Measurements from ENCODE around the gene RPS24. TPM values are rescaled to one million over a fixed set of nuclear protein-coding genes. Genes with fewer than 3 reads are reported as not detected.
"Not testable (repeated sequence)": the region's sequence is repeated elsewhere in the genome, so short reads cannot be mapped to it uniquely, and the experiment has no call there.

The RPS24 gene
- total RNA-seq, 1 donor from 2014 or later, result 691 TPM

- Mint-ChIP-seq H3K4me1 (ENCODE audit: low read depth, unreplicated experiment) (peaks cover 3% of the 10 kb centered on the region), H3K27me3 (ENCODE audit: unreplicated experiment) (peaks cover 2% of the 10 kb centered on the region), H3K9me3 (ENCODE audit: unreplicated experiment) (peaks cover 2% of the 10 kb centered on the region), H3K36me3 (ENCODE audit: unreplicated experiment) (no peaks in the 10 kb centered on the region), H3K4me3 (ENCODE audit: unreplicated experiment) (no peak overlapping the region), H3K27ac (ENCODE audit: unreplicated experiment) (no peak overlapping the region)
- no peak for DNase-seq
- no peak for TF ChIP-seq CTCF (IDR thresholded peaks at IDR 0.05; ENCODE audit: partially characterized antibody, unreplicated experiment)
Measured at GRCh38 chr10:77993620-77994019, 40.0 kb upstream of the RPS24 start.

- not testable (repeated sequence) for H3K4me1 Mint-ChIP-seq (ENCODE audit: low read depth, unreplicated experiment); H3K9me3 Mint-ChIP-seq (ENCODE audit: unreplicated experiment); H3K27me3 Mint-ChIP-seq (ENCODE audit: unreplicated experiment); DNase-seq; H3K4me3 Mint-ChIP-seq (ENCODE audit: unreplicated experiment); H3K36me3 Mint-ChIP-seq (ENCODE audit: unreplicated experiment); H3K27ac Mint-ChIP-seq (ENCODE audit: unreplicated experiment)
Measured at GRCh38 chr10:77998780-77999179, 34.9 kb upstream of the RPS24 start.

GRCh38 chr10:78000206-78000605 is 33.5 kb upstream of the RPS24 start:
- DNase-seq, result no peak
- no peak for TF ChIP-seq CTCF (IDR thresholded peaks at IDR 0.05; ENCODE audit: partially characterized antibody, unreplicated experiment)
- H3K36me3 Mint-ChIP-seq (ENCODE audit: unreplicated experiment), result no peaks in the 10 kb centered on the region
- peaks cover 2% of the 10 kb centered on the region for H3K27me3 Mint-ChIP-seq (ENCODE audit: unreplicated experiment)
- no peak overlapping the region for H3K4me3 Mint-ChIP-seq (ENCODE audit: unreplicated experiment)
- H3K9me3 Mint-ChIP-seq (ENCODE audit: unreplicated experiment), result peaks cover 2% of the 10 kb centered on the region
- H3K27ac Mint-ChIP-seq (ENCODE audit: unreplicated experiment), result no peak overlapping the region
- H3K4me1 Mint-ChIP-seq (ENCODE audit: low read depth, unreplicated experiment), result peaks cover 3% of the 10 kb centered on the region

- H3K27me3 Mint-ChIP-seq (ENCODE audit: unreplicated experiment), result peaks cover 2% of the 10 kb centered on the region
- no peaks in the 10 kb centered on the region for H3K36me3 Mint-ChIP-seq (ENCODE audit: unreplicated experiment)
- no peak overlapping the region for H3K4me3 Mint-ChIP-seq (ENCODE audit: unreplicated experiment)
- H3K9me3 Mint-ChIP-seq (ENCODE audit: unreplicated experiment), result peaks cover 2% of the 10 kb centered on the region
- DNase-seq, result no peak
- no peak for TF ChIP-seq CTCF (IDR thresholded peaks at IDR 0.05; ENCODE audit: partially characterized antibody, unreplicated experiment)
- peaks cover 3% of the 10 kb centered on the region for H3K4me1 Mint-ChIP-seq (ENCODE audit: low read depth, unreplicated experiment)
- H3K27ac Mint-ChIP-seq (ENCODE audit: unreplicated experiment), result no peak overlapping the region
Measured at GRCh38 chr10:78000956-78001472, 32.6 kb upstream of the RPS24 start.

GRCh38 chr10:78002541-78003288 is 30.9 kb upstream of the RPS24 start:
- Mint-ChIP-seq H3K9me3 (ENCODE audit: unreplicated experiment) (peaks cover 2% of the 10 kb centered on the region), H3K27ac (ENCODE audit: unreplicated experiment) (no peak overlapping the region), H3K4me3 (ENCODE audit: unreplicated experiment) (no peak overlapping the region), H3K36me3 (ENCODE audit: unreplicated experiment) (no peaks in the 10 kb centered on the region), H3K4me1 (ENCODE audit: low read depth, unreplicated experiment) (peaks cover 3% of the 10 kb centered on the region), H3K27me3 (ENCODE audit: unreplicated experiment) (peaks cover under 1% of the 10 kb centered on the region)
- no peak for TF ChIP-seq CTCF (IDR thresholded peaks at IDR 0.05; ENCODE audit: partially characterized antibody, unreplicated experiment)
- no peak for DNase-seq
